A549 (cell line): ENCODE results near the gene KIF4A. TPM values are rescaled to one million over a fixed set of nuclear protein-coding genes. Genes with fewer than 3 reads are reported as not detected.

Experiments used
- ATAC-seq, 2 experiments: fragments of 200-7000 bp in 1 of 2; fragments of >200 bp in 1 of 2; cut with Nextera tagmentation in 1 of 2; cut with Tn5 transposase in 1 of 2; 3 replicates each; pipeline versions ENCODE4 v1.8.0 to v1.9.1; 2018 to 2020; ENCODE audit warnings: mild to moderate bottlenecking in 1 of 2, moderate library complexity in 1 of 2
- CTCF ChIA-PET: fragments of 300-600 bp; sonication (Branson Sonifier 250); formaldehyde crosslinking; extraction: SDS; loops from one replicate; lab custom pipeline; 2021; ENCODE audit warnings: antibody characterized with exemption, inconsistent platforms; lab: Yijun Ruan, JAX
- POLR2A ChIA-PET: fragments of 350-600 bp; formaldehyde crosslinking; extraction: SDS; loops from one replicate; lab custom pipeline; 2021; ENCODE audit warnings: antibody characterized with exemption, inconsistent platforms; lab: Yijun Ruan, JAX
- DNase-seq, 2 experiments: peaks; one replicate each; pipeline versions ENCODE4 v3.0.0 to v3.0.0-alpha.2; 2011 to 2016; ENCODE audit warnings: low read depth in 1 of 2, low spot score in 1 of 2
- FAIRE-seq: peaks from 2 replicates; lab custom pipeline; 2011; peaks lifted over from hg19 to GRCh38; lab: Jason Lieb, UNC
- H3K27ac ChIP-seq, 2 experiments: fragments of >200 bp; sonication (Bioruptor Twin); formaldehyde crosslinking; 3 replicates each; pipeline ENCODE4 v1.5.1; 2016 to 2017
- H3K4me1 ChIP-seq: fragments of >200 bp; sonication (Bioruptor Twin); formaldehyde crosslinking; 3 replicates; pipeline ENCODE4 v1.6.1; 2016
- H3K4me2 ChIP-seq: fragments of >200 bp; sonication (Bioruptor Twin); formaldehyde crosslinking; 3 replicates; pipeline ENCODE4 v1.6.1; 2016
- H3K4me3 ChIP-seq: fragments of >200 bp; sonication (Bioruptor Twin); formaldehyde crosslinking; 3 replicates; pipeline ENCODE4 v1.5.1; 2016
- H3K9me3 ChIP-seq: fragments of >200 bp; sonication (Bioruptor Twin); formaldehyde crosslinking; 3 replicates; pipeline ENCODE4 v1.6.1; 2016
- ATOH8 ChIP-seq: fragments of 250-450 bp; sonication (Bioruptor Pico); IDR thresholded peaks from 2 replicates; pipeline ENCODE4 v1.5.0; 2020; ENCODE audit warnings: low read depth, mild to moderate bottlenecking, moderate library complexity
- CBX2 ChIP-seq: fragments of 200-600 bp; sonication (generic); IDR thresholded peaks from 2 replicates; pipeline ENCODE4 v1.6.1; 2016; ENCODE audit warnings: low read depth, mild to moderate bottlenecking, borderline replicate concordance
- CHD2 ChIP-seq: fragments of 150-350 bp; IDR thresholded peaks from 2 replicates; pipeline ENCODE4 v1.6.1; 2014; ENCODE audit warnings: low read length; ENCODE audit not compliant: partially characterized antibody
- CTCF ChIP-seq: fragments of >200 bp; sonication (Bioruptor Twin); formaldehyde crosslinking; IDR thresholded peaks from 3 replicates; pipeline ENCODE4 v1.5.1; 2016
- EHF ChIP-seq: fragments of 250-450 bp; sonication (Bioruptor Pico); IDR thresholded peaks from 2 replicates; pipeline ENCODE4 v1.5.0; 2020; ENCODE audit warnings: mild to moderate bottlenecking
- ELK1 ChIP-seq: fragments of 150-350 bp; IDR thresholded peaks from 2 replicates; pipeline ENCODE4 v1.6.1; 2014; ENCODE audit warnings: low read depth, mild to moderate bottlenecking, low read length
- HES2 ChIP-seq: fragments of >200 bp; sonication (Bioruptor Twin); formaldehyde crosslinking; IDR thresholded peaks from 2 replicates; pipeline ENCODE4 v1.6.1; 2016
- HMGXB4 ChIP-seq: fragments of 250-450 bp; sonication (Bioruptor Pico); IDR thresholded peaks from 2 replicates; pipeline ENCODE4 v1.5.0; 2021; ENCODE audit warnings: mild to moderate bottlenecking, moderate library complexity, borderline replicate concordance
- HOXB5 ChIP-seq: fragments of 250-450 bp; sonication (Bioruptor Pico); IDR thresholded peaks from 2 replicates; pipeline ENCODE4 v1.5.0; 2020; ENCODE audit warnings: mild to moderate bottlenecking, moderate library complexity
- JUNB ChIP-seq: fragments of >200 bp; sonication (Bioruptor Twin); formaldehyde crosslinking; IDR thresholded peaks from 2 replicates; pipeline ENCODE4 v1.6.1; 2016
- MAFK ChIP-seq: fragments of 450-650 bp; IDR thresholded peaks from 2 replicates; pipeline ENCODE4 v1.6.1; 2014; ENCODE audit not compliant: partially characterized antibody
- MYC ChIP-seq: IDR thresholded peaks from 2 replicates; pipeline ENCODE4 v1.6.1; 2012; ENCODE audit warnings: mild to moderate bottlenecking, inconsistent platforms, low read length, improper control_type of control experiment, borderline replicate concordance
- NPAS2 ChIP-seq: fragments of 250-450 bp; sonication (Bioruptor Pico); IDR thresholded peaks from 2 replicates; pipeline ENCODE4 v1.8.0; 2022; ENCODE audit warnings: mild to moderate bottlenecking, moderate library complexity, borderline replicate concordance
- POLR2A ChIP-seq: IDR thresholded peaks from 2 replicates; pipeline ENCODE4 v1.6.1; 2012; ENCODE audit warnings: mild to moderate bottlenecking, low read length
- RAD21 ChIP-seq, 2 experiments: fragments of >200 bp in 1 of 2; sonication (Bioruptor Twin) in 1 of 2; formaldehyde crosslinking in 1 of 2; IDR thresholded peaks in 1 of 2; conservative IDR thresholded peaks in 1 of 2; 2 replicates in 1 of 2; 3 replicates in 1 of 2; pipeline ENCODE4 v1.6.1; 2012 to 2018; ENCODE audit warnings: inconsistent platforms in 1 of 2
- RARB ChIP-seq: fragments of 250-450 bp; sonication (Bioruptor Pico); IDR thresholded peaks from 2 replicates; pipeline ENCODE4 v1.8.0; 2021; ENCODE audit warnings: mild to moderate bottlenecking, moderate library complexity
- RCOR1 ChIP-seq: fragments of 150-350 bp; IDR thresholded peaks from 2 replicates; pipeline ENCODE4 v1.6.1; 2014; ENCODE audit warnings: antibody characterized with exemption, low read length, low read depth
- REST ChIP-seq: fragments of 200-600 bp; sonication (generic); IDR thresholded peaks from 2 replicates; pipeline ENCODE4 v1.6.1; 2016; ENCODE audit warnings: antibody characterized with exemption, mild to moderate bottlenecking, moderate library complexity
- SMC3 ChIP-seq: fragments of >200 bp; sonication (Bioruptor Twin); formaldehyde crosslinking; IDR thresholded peaks from 3 replicates; pipeline ENCODE4 v1.6.1; 2018; ENCODE audit warnings: inconsistent platforms
- USF2 ChIP-seq: fragments of 450-650 bp; IDR thresholded peaks from 2 replicates; pipeline ENCODE4 v1.6.1; 2014; ENCODE audit warnings: antibody characterized with exemption
- ZC3H11A ChIP-seq: fragments of 450-650 bp; IDR thresholded peaks from 2 replicates; pipeline ENCODE4 v1.6.1; 2014; ENCODE audit warnings: antibody characterized with exemption, mild to moderate bottlenecking
- ZSCAN20 ChIP-seq: fragments of 250-450 bp; sonication (Bioruptor Pico); IDR thresholded peaks from 2 replicates; pipeline ENCODE4 v1.8.0; 2022; ENCODE audit warnings: mild to moderate bottlenecking, moderate library complexity
- WGBS: methylation state at CpG from one replicate; pipeline ENCODE4 v1.1.6; 2017; ENCODE audit errors: missing lambda C conversion rate; 5-methylcytosine and 5-hydroxymethylcytosine counted together
- polyA plus RNA-seq, 4 experiments: library from polyadenylated mRNA; depleted of rRNA in 3 of 4; stranded (reverse); fragments of >200 nt; fragmentation: RNase III in 1 of 4; extraction: RNeasy Plus Mini Kit Qiagen cat#74134 plus additional on column Dnase treatment in 1 of 4; gene quantifications; 2 replicates in 3 of 4; 3 replicates in 1 of 4; pipeline ENCODE4 v1.2.3, GENCODE V29; 2011 to 2017

The KIF4A gene
- polyA plus RNA-seq, 2 of the 4 experiments (the other 2 are of a cell fraction), result 27.9 to 46.6 TPM

GRCh38 chrX:70449457-70449966, 159.6 kb downstream of the KIF4A start:
- Histone ChIP-seq H3K27ac (no peak overlapping the region), H3K4me3 (no peak overlapping the region), H3K4me2 (no peak overlapping the region), H3K4me1 (0 out of 3 replicates have a peak, but pooled peaks cover 4% of the 10 kb centered on the region), H3K9me3 (no peaks in the 10 kb centered on the region)
- ChIA-PET POLR2A (no interaction called here), CTCF (interaction anchor here (3.2 kb wide), 1 partner anchor 104 kb away, joined by 31 read pairs; no protein-coding TSS in a partner anchor)
- 98% methylated on average over 12 of the region's 14 CpGs for WGBS
- no peak for FAIRE-seq
- DNase-seq, result no peak
- TF ChIP-seq CBX2 (no peak), MAFK (no peak), HOXB5 (CRISPR knock-in tag) (no peak), CHD2 (no peak), SMC3 (no peak), ATOH8 (no peak), POLR2A (no peak), RAD21 (conservative IDR thresholded peaks at IDR 0.05 in 1 of 2, IDR thresholded peaks at IDR 0.05 in 1 of 2) (no peak), MYC (no peak), REST (no peak), RCOR1 (no peak), RARB (CRISPR knock-in tag) (no peak), USF2 (no peak), HES2 (no peak), ZSCAN20 (no peak), HMGXB4 (CRISPR knock-in tag) (no peak)
- no peak for ATAC-seq

- peak; percentile 71 to 76 for ATAC-seq
- TF ChIP-seq ZC3H11A, result no peak
- TF ChIP-seq ELK1, result no peak
- TF ChIP-seq SMC3, result peak; percentile 65
- peak; percentile 40 to 55 for TF ChIP-seq RAD21 (conservative IDR thresholded peaks at IDR 0.05 in 1 of 2, IDR thresholded peaks at IDR 0.05 in 1 of 2)
- TF ChIP-seq CTCF, result peak; percentile 54
- no peak for TF ChIP-seq JUNB
- TF ChIP-seq NPAS2 (CRISPR knock-in tag), result no peak
- TF ChIP-seq EHF (CRISPR knock-in tag), result no peak
- TF ChIP-seq HOXB5 (CRISPR knock-in tag), result no peak
- Histone ChIP-seq H3K4me2 (peak overlapping the region; percentile 78), H3K4me1 (0 out of 3 replicates have a peak, but pooled peaks cover 3% of the 10 kb centered on the region), H3K27ac (peak overlapping the region; percentile 72 to 92), H3K4me3 (peak overlapping the region; percentile 52), H3K9me3 (no peaks in the 10 kb centered on the region)
- ChIA-PET CTCF (interaction anchor here (0.8 to 4.7 kb wide), 18 partner anchors 8 to 224 kb away, joined by 3 to 31 read pairs (median 4); partner anchors contain the start of gene DLG3), POLR2A (interaction anchor here (1.0 kb wide), 2 partner anchors 19 to 102 kb away, joined by 4 read pairs; no protein-coding TSS in a partner anchor)
- peak; percentile 67 for FAIRE-seq
- DNase-seq, result peak; percentile 37 to 58
- WGBS, result 10% methylated on average over 13 of the region's 39 CpGs
Measured at GRCh38 chrX:70452143-70452733, 162.3 kb downstream of the KIF4A start.
